GM21737 (cell line): ENCODE results near the gene CLEC4M.

Experiments
- ATAC-seq: cut with Tn5 transposase; IDR thresholded peaks from one replicate; pipeline ENCODE4 v1.9.1; 2021; ENCODE audit warnings: mild to moderate bottlenecking, moderate library complexity; ENCODE audit not compliant: unreplicated experiment

The CLEC4M gene, protein sequence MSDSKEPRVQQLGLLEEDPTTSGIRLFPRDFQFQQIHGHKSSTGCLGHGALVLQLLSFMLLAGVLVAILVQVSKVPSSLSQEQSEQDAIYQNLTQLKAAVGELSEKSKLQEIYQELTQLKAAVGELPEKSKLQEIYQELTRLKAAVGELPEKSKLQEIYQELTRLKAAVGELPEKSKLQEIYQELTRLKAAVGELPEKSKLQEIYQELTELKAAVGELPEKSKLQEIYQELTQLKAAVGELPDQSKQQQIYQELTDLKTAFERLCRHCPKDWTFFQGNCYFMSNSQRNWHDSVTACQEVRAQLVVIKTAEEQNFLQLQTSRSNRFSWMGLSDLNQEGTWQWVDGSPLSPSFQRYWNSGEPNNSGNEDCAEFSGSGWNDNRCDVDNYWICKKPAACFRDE

DNA sequence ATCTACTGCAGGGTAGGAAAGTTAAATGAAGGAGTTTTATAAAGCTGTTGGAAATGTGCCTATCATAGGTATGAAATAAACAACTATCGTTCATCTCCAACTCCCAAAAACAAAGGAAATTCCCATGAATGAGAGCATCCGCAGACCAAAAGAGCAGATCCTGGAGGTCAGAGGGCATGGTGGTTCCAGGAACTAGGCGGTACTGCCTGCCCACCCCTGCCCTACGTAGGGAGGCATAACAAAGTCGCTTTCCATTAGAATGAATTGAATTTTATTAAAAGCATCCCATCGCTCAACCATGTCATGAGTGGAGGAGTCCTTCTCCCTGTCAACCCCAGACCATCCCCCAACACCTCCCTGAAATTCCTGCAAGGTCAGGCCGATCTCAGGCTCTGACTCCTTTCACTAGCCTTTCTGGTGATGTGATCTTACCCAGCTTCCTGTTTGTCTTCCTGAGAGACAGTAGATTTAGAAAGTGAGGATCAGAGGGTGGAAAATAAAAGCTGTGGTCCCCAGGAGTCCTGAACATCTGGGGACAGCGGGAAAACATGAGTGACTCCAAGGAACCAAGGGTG lies at the start of gene CLEC4M:
Gene CLEC4M (plus strand): TSS at position 525 of the 575 bp plus-strand sequence. CDS start 24 bp downstream, at position 549.
- no peak for ATAC-seq

- ATAC-seq, result no peak
Observed at GRCh38 chr19:7715671-7716070, 47.4 kb upstream of the CLEC4M start.

DNA sequence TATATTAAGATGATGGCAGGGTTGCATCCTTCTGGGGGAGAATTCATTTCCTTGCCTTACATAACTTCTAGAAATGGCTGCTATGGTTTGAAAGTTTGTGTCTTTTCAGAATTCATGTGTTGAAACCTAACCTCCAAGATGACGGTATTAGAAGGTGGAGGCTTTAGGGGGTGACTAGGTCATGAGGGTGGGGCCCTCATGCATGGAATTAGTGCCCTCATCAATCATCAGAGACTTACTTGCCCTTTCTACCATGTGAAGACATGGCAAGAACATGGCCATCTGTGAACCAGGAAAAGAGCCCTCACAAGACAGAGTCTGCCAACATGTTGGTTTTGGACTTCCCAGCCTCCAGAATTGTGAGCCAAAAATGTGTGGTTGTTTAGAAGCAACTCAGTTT lies 46.3 kb upstream of the CLEC4M start:
- ATAC-seq, result no peak

- ATAC-seq, result no peak
Observed at GRCh38 chr19:7718668-7719067, 44.4 kb upstream of the CLEC4M start.

DNA sequence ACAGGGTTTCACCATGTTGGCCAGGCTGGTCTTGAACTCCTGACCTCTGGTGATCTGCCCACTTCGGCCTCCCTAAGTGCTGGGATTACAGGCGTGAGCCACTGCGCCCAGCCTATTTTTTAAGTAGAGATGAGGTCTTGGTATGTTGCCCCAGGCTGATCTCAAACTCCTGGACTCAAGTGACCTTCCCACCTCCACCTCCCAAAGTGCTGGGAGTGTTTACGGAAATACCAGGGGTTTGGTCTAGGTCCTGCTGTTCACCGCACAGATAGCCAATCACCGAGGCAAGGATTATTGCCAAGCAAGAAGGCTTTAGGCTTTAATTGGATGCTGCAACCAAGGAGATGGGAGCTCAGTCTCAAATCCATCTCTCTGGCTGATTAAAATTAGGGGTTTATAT lies 42.7 kb upstream of the CLEC4M start:
- no peak for ATAC-seq

DNA sequence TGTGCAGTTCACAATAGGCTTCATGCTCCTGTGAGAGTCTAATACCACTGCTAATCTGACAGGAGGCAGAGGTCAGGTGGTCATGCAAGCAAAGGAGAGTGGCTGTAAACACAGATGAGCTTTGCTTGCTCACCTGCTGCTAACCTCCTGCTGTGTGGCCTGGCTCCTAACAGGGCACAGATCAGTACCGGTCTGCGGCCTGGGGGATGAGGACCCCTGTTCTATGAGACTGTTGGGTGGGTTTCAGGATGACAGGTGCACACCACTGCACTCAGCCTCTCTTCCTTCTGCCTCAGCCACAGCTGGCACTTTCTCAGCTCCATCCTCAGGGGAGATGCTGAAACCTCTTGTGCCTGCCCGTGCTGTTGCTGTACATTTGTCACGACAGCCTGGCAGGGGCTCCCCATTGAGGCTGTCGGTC lies 40.8 kb upstream of the CLEC4M start:
- no peak for ATAC-seq

DNA sequence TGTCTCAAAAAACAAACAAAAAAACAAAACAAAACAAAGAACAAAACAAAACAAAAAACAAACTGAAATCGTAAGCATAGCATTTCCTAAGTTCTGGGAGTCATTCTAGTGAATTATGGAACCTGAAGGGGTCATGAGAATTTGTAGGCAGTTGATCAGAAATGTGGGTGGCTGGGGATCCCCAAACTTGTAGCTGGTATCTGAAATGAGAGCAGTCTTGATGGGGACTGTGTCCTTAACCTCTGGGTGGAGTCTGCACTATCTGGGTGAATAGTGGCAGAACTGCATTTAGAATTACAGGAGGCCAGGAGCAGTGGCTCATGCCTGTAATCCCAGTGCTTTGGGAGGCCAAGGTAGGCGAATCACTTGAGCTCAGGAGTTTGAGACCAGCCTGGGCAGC lies 37.3 kb upstream of the CLEC4M start:
- ATAC-seq, result no peak

- no peak for ATAC-seq
Observed at GRCh38 chr19:7729211-7729610, 33.8 kb upstream of the CLEC4M start.

GRCh38 chr19:7729831-7730285 lies 33.2 kb upstream of the CLEC4M start:
- ATAC-seq, result no peak

GRCh38 chr19:7730286-7731217 lies 32.5 kb upstream of the CLEC4M start:
- ATAC-seq, result no peak

- ATAC-seq, result no peak
Observed at GRCh38 chr19:7731218-7731595, 31.8 kb upstream of the CLEC4M start.

DNA sequence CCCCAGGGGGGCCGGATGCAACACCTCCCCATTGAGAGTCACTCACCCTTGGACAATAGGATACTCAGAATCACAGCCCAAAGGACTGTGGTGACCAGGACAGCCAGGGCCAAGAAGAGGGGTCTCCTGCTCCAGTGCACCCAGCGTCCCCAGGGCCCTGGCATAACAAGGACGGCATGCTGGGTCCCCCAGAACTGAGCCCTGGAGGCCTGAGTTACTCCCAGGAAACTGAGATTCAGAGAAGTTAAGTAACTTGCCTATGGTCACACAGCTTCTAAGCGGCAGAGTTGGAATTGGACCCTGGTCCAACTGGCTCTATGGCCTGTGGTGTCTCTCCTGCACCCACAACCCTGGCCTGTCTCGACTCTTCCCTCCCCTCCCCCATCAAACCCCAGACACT lies 31.4 kb upstream of the CLEC4M start:
- ATAC-seq, result no peak

- no peak for ATAC-seq
Observed at GRCh38 chr19:7732045-7732444, 31.0 kb upstream of the CLEC4M start, which contains the start of gene CLEC4G. Gene CLEC4G, minus strand, starts transcription at chr19:7732110. Its CDS starts 8 bp downstream, at chr19:7732102.

DNA sequence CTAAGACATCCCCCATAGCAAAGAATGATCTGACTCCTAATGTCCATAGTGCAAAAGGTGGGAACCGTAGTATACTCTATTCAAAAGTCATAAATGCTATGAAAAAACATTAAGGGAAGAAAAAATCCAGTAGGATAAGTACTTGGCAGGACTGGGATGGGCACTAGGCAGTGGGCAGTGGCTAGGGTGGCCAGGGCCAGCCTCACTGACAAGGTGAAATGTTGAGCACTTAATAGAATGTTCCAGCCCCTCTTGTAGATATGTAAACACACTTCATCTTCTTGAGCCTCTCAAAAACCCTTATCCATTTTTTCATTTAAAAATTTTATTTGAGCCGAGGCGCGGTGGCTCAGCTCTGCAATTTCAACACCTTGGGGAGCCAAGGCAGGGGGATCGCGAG lies 29.7 kb upstream of the CLEC4M start:
- no peak for ATAC-seq

- no peak for ATAC-seq
Observed at GRCh38 chr19:7734220-7735203, 28.5 kb upstream of the CLEC4M start.

DNA sequence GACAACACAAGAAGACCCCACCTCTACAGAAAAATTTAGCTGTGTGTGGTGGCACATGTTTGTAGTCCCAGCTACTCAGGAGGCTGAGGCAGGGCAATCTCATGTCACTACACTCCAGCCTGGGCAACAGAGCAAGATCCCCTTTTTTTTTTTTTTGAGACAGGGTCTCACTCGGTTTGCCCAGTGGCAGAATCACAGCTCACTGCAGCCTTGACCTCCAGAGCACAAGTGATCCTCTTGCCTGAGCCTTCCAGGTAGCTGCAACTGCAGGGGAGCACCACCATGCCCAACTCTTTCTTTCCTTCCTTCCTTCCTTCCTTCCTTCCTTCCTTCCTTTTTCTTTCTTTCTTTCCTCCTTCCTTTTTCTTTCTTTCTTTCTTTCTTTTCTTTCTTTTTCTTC lies 26.9 kb upstream of the CLEC4M start:
- ATAC-seq, result no peak

DNA sequence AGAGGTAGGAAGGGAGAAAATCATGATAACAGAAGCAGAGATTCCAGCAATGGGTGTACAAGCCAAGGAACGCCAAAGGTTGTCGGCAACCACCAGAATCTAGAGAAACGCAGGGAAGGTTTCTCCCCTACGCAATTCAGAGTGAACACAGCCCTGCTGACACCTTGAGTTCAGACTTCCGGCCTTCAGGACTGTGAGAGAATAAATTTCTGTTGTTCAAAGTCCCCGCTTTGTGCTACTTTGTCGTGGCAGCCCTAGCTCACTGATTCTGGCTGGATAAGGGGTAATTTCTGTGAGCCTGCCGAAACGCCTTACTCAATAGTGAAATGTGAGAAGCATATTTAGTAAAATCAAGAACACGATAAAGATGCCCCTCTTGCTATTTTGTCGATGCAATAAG lies 25.8 kb upstream of the CLEC4M start:
- ATAC-seq, result no peak

DNA sequence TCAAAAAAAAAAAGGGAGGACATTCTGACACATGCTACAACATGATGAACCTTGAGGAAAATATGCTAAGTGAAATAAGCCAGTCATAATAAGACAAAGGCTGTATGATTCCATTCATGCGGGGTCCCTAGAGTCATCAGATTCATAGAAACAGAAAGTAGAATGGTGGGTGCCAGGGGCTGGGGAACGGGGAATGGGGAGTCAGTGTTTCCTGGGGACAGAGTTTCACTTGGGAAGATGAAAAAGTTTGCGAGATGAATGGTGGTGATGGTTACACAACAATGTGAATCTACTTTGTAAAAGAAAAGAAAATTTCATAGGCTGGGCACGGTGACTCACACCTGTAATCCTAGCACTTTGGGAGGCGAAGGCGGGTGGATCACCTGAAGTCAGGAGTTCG lies 25.0 kb upstream of the CLEC4M start:
- no peak for ATAC-seq

GRCh38 chr19:7739211-7739755 lies 23.8 kb upstream of the CLEC4M start:
- no peak for ATAC-seq
